ENCODE results near the gene RRAS.

The RRAS gene

GRCh38 chr19:49655570-49656455 lies 15.9 kb upstream of the RRAS start:
- DNase-seq (ENCODE audit: extremely low read depth in 1 of 2, low read depth in 1 of 2) = no peak

GRCh38 chr19:49654581-49654980 lies 14.6 kb upstream of the RRAS start:
- DNase-seq (ENCODE audit: extremely low read depth in 1 of 2, low read depth in 1 of 2) = no peak

- no peak for DNase-seq (ENCODE audit: extremely low read depth in 1 of 2, low read depth in 1 of 2)
These were observed 13.5 kb upstream of the RRAS start for GRCh38 chr19:49653466-49653806.

GRCh38 chr19:49652551-49653465 lies 12.9 kb upstream of the RRAS start:
- DNase-seq (ENCODE audit: extremely low read depth in 1 of 2, low read depth in 1 of 2) = no peak

GRCh38 chr19:49651820-49652550 lies 12.0 kb upstream of the RRAS start:
- DNase-seq (ENCODE audit: extremely low read depth in 1 of 2, low read depth in 1 of 2) = no peak

- no peak for DNase-seq (ENCODE audit: extremely low read depth in 1 of 2, low read depth in 1 of 2)
These were observed 11.3 kb upstream of the RRAS start for GRCh38 chr19:49651029-49651819.

- DNase-seq (ENCODE audit: extremely low read depth in 1 of 2, low read depth in 1 of 2) = no peak
These were observed 6.6 kb upstream of the RRAS start for GRCh38 chr19:49646586-49646985.

- DNase-seq (ENCODE audit: extremely low read depth in 1 of 2, low read depth in 1 of 2) = no peak
These were observed 6.1 kb upstream of the RRAS start for GRCh38 chr19:49645995-49646394.

- DNase-seq (ENCODE audit: extremely low read depth in 1 of 2, low read depth in 1 of 2) = no peak
These were observed 5.6 kb upstream of the RRAS start for GRCh38 chr19:49645592-49645991.

GRCh38 chr19:49643466-49643865 lies 3.5 kb upstream of the RRAS start:
- no peak for DNase-seq (ENCODE audit: extremely low read depth in 1 of 2, low read depth in 1 of 2)

GRCh38 chr19:49642492-49643035 lies 2.6 kb upstream of the RRAS start:
- no peak for DNase-seq (ENCODE audit: extremely low read depth in 1 of 2, low read depth in 1 of 2)

GRCh38 chr19:49641688-49642491 lies 1.9 kb upstream of the RRAS start, which contains the start of gene SCAF1:
Gene SCAF1, plus strand, starts transcription at chr19:49642209. Its CDS starts 2,818 bp downstream, at chr19:49645027.
- peak; percentile 97 to 98 for DNase-seq (ENCODE audit: extremely low read depth in 1 of 2, low read depth in 1 of 2)

GRCh38 chr19:49639401-49640112 lies 386 bp downstream of the RRAS start:
- no peak for DNase-seq (ENCODE audit: extremely low read depth in 1 of 2, low read depth in 1 of 2)

GRCh38 chr19:49637821-49638738 lies 1.9 kb downstream of the RRAS start:
- no peak for DNase-seq (ENCODE audit: extremely low read depth in 1 of 2, low read depth in 1 of 2)

GRCh38 chr19:49636233-49636932 lies 3.6 kb downstream of the RRAS start:
- no peak for DNase-seq (ENCODE audit: extremely low read depth in 1 of 2, low read depth in 1 of 2)

GRCh38 chr19:49635530-49636232 lies 4.3 kb downstream of the RRAS start:
- DNase-seq (ENCODE audit: extremely low read depth in 1 of 2, low read depth in 1 of 2) = no peak
